ENCODE measurements around the gene CD22. TPM values are rescaled to one million over a fixed set of nuclear protein-coding genes. Genes with fewer than 3 reads are reported as not detected.
A peak's percentile ranks its signal among the peaks of the same experiment; 100 is the strongest.

CD22 gene
- 10 to 100 TPM in 3 of 4 donors, 1 to 10 TPM in 1; 7.2 to 22.8 (median 13.4) TPM for total RNA-seq

DNA sequence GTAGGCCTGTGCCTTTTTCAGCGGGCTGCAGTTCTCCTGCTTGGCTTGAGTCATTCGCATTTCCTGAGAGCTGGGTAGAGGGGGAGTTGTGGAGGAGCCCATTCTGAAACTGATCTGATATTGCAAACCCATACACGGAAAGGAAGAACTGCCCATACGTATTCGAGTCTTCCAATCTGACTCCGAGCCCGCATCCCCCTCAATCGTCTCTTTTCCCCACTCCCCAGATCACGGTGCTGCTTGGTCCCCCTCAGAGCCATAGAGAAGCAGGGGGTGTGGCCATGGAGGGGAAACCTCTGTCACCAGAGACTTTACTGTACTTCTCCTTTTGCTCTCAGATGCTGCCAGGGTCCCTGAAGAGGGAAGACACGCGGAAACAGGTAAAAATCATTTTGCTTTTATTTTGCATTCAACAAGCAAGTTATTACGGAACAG is at the start of gene CD22:
Gene CD22, plus strand, starts transcription at position 337 of the 435 bp plus-strand sequence. CDS start 2,854 bp downstream, outside the sequence.
- Histone ChIP-seq H3K4me3 (peak within 1 kb of the TSS in 1 of 4 donors; percentile 36), H3K36me3 (no peaks in the 10 kb centered on the region), H3K9me3 (no peaks in the 10 kb centered on the region), H3K27me3 (no peaks in the 10 kb centered on the region), H3K4me1 (no peaks in the 10 kb centered on the region), H3K27ac (peak within 1 kb of the TSS in 1 of 4 donors; percentile 65)
- 82 to 83% methylated on average over 12 of the region's 12 CpGs for WGBS, 2 donors
- DNase-seq (ENCODE audit: low spot score in 2 of 2), result no peak
- TF ChIP-seq EP300 (IDR thresholded peaks at IDR 0.05), result no peak
- TF ChIP-seq POLR2A (IDR thresholded peaks at IDR 0.05), result no peak
- TF ChIP-seq, protein P1, sequence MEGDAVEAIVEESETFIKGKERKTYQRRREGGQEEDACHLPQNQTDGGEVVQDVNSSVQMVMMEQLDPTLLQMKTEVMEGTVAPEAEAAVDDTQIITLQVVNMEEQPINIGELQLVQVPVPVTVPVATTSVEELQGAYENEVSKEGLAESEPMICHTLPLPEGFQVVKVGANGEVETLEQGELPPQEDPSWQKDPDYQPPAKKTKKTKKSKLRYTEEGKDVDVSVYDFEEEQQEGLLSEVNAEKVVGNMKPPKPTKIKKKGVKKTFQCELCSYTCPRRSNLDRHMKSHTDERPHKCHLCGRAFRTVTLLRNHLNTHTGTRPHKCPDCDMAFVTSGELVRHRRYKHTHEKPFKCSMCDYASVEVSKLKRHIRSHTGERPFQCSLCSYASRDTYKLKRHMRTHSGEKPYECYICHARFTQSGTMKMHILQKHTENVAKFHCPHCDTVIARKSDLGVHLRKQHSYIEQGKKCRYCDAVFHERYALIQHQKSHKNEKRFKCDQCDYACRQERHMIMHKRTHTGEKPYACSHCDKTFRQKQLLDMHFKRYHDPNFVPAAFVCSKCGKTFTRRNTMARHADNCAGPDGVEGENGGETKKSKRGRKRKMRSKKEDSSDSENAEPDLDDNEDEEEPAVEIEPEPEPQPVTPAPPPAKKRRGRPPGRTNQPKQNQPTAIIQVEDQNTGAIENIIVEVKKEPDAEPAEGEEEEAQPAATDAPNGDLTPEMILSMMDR (IDR thresholded peaks at IDR 0.05), result no peak

DNA sequence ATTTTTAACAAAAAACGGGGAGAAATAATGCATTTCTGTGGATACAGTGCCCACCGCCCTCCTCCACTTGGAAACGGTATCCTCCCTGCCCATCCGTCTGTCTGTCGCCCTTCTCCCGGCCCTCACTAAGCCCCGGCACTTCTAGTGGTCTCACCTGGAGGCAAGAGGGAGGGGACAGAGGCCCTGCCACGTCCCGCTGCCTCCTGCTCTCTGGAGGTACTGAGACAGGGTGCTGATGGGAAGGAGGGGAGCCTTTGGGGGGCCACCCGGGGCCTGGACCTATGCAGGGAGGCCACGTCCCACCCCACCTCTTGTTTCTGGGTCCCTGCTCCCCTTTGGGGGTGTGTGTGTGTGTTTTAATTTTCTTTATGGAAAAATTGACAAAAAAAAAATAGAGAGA is 49.6 kb upstream of the CD22 start:
- H3K27ac ChIP-seq, result no peak overlapping the region
- peaks cover 0 to 56% (median 7%) of the 10 kb centered on the region in 3 donors for H3K36me3 ChIP-seq
- no peaks in the 10 kb centered on the region for H3K27me3 ChIP-seq
- H3K4me3 ChIP-seq, result no peak overlapping the region
- TF ChIP-seq EP300 (IDR thresholded peaks at IDR 0.05), result no peak
- TF ChIP-seq, protein P1 (IDR thresholded peaks at IDR 0.05), result no peak
- no peak for TF ChIP-seq POLR2A (IDR thresholded peaks at IDR 0.05)
- H3K9me3 ChIP-seq, result no peaks in the 10 kb centered on the region
- 73 to 88% methylated on average over 11 of the region's 11 CpGs for WGBS, 2 donors
- no peak for DNase-seq (ENCODE audit: low spot score in 2 of 2)
- H3K4me1 ChIP-seq, result peaks cover 0 to 42% (median 2%) of the 10 kb centered on the region in 4 donors

DNA sequence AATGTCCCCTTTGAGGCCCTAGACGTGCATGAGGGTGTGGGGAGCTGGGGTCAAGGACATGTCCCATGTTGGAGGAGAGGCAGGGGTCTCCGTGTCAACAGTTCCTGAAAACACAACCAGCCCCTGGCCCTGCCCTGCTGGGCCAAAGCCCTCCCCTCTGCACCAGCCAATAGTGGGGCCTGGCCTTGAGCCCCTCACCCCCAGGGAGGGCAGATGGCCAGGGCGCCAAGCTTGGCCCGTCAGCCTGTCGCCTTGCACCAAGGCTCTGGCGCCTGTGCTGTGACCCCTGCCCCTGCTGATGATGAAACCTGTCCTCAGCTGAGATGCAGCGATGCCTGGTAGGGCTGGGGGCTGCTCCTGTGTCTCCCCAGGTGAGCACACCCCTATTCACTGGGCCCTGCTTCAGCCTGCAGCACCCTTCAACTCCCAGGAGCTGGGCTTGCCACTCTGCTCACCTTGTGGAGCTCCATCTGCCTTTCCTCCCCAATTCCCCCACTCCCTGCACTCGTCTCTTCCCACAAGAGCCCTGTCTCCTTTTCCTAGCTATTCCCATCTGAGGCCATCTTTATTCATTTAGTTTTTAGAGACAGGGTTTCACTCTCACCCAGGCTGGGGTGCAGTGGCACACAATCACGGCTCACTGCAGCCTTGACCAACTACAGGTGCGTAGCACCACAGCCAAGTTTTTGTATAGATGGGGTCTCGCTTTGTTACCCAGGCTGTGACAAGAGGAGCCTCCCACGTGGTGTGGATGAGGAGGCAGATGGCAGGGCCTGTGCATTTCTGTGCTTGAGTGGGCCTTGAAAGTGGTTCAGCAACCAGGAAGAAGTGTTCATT is 48.8 kb upstream of the CD22 start:
- Histone ChIP-seq H3K4me1 (peaks cover 0 to 40% (median 2%) of the 10 kb centered on the region in 4 donors), H3K36me3 (peaks cover 0 to 49% (median 7%) of the 10 kb centered on the region in 3 donors), H3K9me3 (no peaks in the 10 kb centered on the region), H3K4me3 (no peak overlapping the region), H3K27me3 (no peaks in the 10 kb centered on the region), H3K27ac (peak overlapping the region in 2 of 4 donors; percentile 14 to 34)
- no peak for TF ChIP-seq POLR2A (IDR thresholded peaks at IDR 0.05)
- TF ChIP-seq, protein P1 (IDR thresholded peaks at IDR 0.05), result no peak
- TF ChIP-seq EP300 (IDR thresholded peaks at IDR 0.05), result no peak
- no peak for DNase-seq (ENCODE audit: low spot score in 2 of 2)
- WGBS, 2 donors, result 47 to 50% methylated on average over 9 to 12 of the region's 12 CpGs

DNA sequence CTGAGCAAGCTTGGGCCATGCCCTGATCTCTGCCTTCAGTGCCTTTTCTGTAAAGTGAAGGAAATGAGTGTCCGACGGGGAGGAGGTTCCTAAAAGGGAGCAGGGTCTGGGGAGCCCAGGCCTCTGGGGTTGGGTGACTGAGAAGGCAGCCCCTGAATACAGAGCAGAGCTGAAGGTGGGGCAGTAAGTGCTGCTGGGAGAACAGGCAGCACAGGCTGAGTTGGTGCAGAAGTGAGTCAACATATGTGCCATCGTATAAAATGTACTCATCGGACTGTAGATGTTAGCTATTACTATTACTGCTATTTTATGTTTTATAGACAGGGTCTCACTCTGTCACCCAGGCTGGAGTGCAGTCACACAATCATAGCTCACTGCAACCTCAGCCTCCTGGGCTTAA is 47.7 kb upstream of the CD22 start:
- TF ChIP-seq, protein P1 (IDR thresholded peaks at IDR 0.05), result no peak
- TF ChIP-seq POLR2A (IDR thresholded peaks at IDR 0.05) (no peak), EP300 (IDR thresholded peaks at IDR 0.05) (no peak)
- Histone ChIP-seq H3K4me3 (no peak overlapping the region), H3K4me1 (peaks cover 0 to 38% (median 2%) of the 10 kb centered on the region in 4 donors), H3K36me3 (peaks cover 0 to 38% (median 7%) of the 10 kb centered on the region in 3 donors), H3K27me3 (no peaks in the 10 kb centered on the region), H3K27ac (peak overlapping the region in 2 of 4 donors; percentile 23 to 34), H3K9me3 (no peaks in the 10 kb centered on the region)
- 55 to 56% methylated on average over 4 of the region's 4 CpGs for WGBS, 2 donors
- no peak for DNase-seq (ENCODE audit: low spot score in 2 of 2)

Measured in tibial nerve (tissue), 4 donors.